ENCODE measurements around the gene NEU4. TPM values are rescaled to one million over a fixed set of nuclear protein-coding genes. Genes with fewer than 3 reads are reported as not detected.

NEU4 gene
- total and polyA plus RNA-seq, 2 donors (not counting 1 experiment from before 2014, with no cell fraction given), result not detected

DNA sequence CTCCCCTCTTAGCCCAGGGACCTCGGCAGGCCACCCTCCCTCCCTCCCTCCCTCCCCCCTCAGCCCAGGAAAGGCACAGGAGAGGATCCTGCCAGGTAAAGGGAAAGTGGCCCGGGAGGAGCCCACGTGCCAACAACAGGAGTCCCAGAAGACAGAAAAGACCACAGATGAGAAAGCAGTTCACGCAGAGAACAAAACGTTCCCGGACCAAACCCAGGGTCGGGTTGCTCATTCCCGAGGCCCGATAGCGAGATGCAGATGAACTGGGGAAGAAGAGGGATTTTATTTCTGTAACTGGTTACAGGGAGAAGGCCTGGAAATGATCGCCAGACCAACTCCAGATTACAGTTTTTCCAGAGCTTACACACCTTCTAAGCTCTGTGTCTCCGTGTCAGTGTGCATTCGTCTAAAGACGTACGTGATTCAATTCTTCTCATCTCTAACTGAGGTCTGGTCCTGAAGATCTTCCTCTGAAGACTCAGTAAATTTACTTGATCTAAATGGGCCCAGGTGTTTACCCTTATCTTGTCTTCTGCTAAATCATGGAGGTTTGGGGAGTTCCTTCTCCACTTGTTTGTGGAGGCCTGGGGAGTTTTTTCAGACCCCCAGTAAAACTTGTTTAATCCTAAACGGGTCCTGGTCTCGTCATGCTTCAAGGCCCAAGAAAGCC is 807 bp upstream of the NEU4 start:
- Histone ChIP-seq H3K9me3 (ENCODE audit: control insufficient read depth, insufficient read depth, low read depth, low read length) (no peaks in the 10 kb centered on the region), H3K4me1 (ENCODE audit: control insufficient read depth, extremely low read depth, insufficient read depth, low read length) (peaks cover 5% of the 10 kb centered on the region), H3K4me2 (ENCODE audit: extremely low read depth, insufficient read depth, low read length) (no peak overlapping the region), H3K36me3 (ENCODE audit: control insufficient read depth, insufficient read depth, low read length) (no peaks in the 10 kb centered on the region), H3K27ac (ENCODE audit: insufficient read depth, low read length) (no peak overlapping the region), H3K27me3 (ENCODE audit: control insufficient read depth, insufficient read depth, low read length) (no peaks in the 10 kb centered on the region), H3K4me3 (replicated peaks in 1 of 4; ENCODE audit: control extremely low read depth in 1 of 4, insufficient read depth in 1 of 4, low read depth in 3 of 4, low read length in 4 of 4) (no peak overlapping the region), H4K20me1 (ENCODE audit: control insufficient read depth, extremely low read depth, insufficient read depth, low read length) (no peaks in the 10 kb centered on the region), H3K9ac (ENCODE audit: insufficient read depth, low read length) (no peak overlapping the region), H2AFZ (ENCODE audit: low read length) (no peak overlapping the region), H3K79me2 (ENCODE audit: control insufficient read depth, insufficient read depth, low read length) (no peaks in the 10 kb centered on the region)
- no peak for TF ChIP-seq EZH2 (IDR thresholded peaks at IDR 0.05; ENCODE audit: low read length, missing control alignments)
- TF ChIP-seq, protein P1, sequence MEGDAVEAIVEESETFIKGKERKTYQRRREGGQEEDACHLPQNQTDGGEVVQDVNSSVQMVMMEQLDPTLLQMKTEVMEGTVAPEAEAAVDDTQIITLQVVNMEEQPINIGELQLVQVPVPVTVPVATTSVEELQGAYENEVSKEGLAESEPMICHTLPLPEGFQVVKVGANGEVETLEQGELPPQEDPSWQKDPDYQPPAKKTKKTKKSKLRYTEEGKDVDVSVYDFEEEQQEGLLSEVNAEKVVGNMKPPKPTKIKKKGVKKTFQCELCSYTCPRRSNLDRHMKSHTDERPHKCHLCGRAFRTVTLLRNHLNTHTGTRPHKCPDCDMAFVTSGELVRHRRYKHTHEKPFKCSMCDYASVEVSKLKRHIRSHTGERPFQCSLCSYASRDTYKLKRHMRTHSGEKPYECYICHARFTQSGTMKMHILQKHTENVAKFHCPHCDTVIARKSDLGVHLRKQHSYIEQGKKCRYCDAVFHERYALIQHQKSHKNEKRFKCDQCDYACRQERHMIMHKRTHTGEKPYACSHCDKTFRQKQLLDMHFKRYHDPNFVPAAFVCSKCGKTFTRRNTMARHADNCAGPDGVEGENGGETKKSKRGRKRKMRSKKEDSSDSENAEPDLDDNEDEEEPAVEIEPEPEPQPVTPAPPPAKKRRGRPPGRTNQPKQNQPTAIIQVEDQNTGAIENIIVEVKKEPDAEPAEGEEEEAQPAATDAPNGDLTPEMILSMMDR (conservative IDR thresholded peaks at IDR 0.05 in 1 of 2, IDR thresholded peaks at IDR 0.05 in 1 of 2; ENCODE audit: low read depth in 1 of 2, low read length in 2 of 2), result no peak
- DNase-seq (ENCODE audit: low read depth in 2 of 2), result no peak

- H3K9ac ChIP-seq (ENCODE audit: insufficient read depth, low read length), result no peak overlapping the region
- no peaks in the 10 kb centered on the region for H3K9me3 ChIP-seq (ENCODE audit: control insufficient read depth, insufficient read depth, low read depth, low read length)
- no peaks in the 10 kb centered on the region for H4K20me1 ChIP-seq (ENCODE audit: control insufficient read depth, extremely low read depth, insufficient read depth, low read length)
- no peak overlapping the region for H3K4me2 ChIP-seq (ENCODE audit: extremely low read depth, insufficient read depth, low read length)
- H2AFZ ChIP-seq (ENCODE audit: low read length), result no peak overlapping the region
- no peaks in the 10 kb centered on the region for H3K36me3 ChIP-seq (ENCODE audit: control insufficient read depth, insufficient read depth, low read length)
- no peaks in the 10 kb centered on the region for H3K27me3 ChIP-seq (ENCODE audit: control insufficient read depth, insufficient read depth, low read length)
- TF ChIP-seq EZH2 (IDR thresholded peaks at IDR 0.05; ENCODE audit: low read length, missing control alignments), result no peak
- DNase-seq (ENCODE audit: low read depth in 2 of 2), result no peak
- H3K79me2 ChIP-seq (ENCODE audit: control insufficient read depth, insufficient read depth, low read length), result no peaks in the 10 kb centered on the region
- peaks cover 2% of the 10 kb centered on the region for H3K4me1 ChIP-seq (ENCODE audit: control insufficient read depth, extremely low read depth, insufficient read depth, low read length)
- no peak overlapping the region for H3K27ac ChIP-seq (ENCODE audit: insufficient read depth, low read length)
- no peak overlapping the region for H3K4me3 ChIP-seq (replicated peaks in 1 of 4; ENCODE audit: control extremely low read depth in 1 of 4, insufficient read depth in 1 of 4, low read depth in 3 of 4, low read length in 4 of 4)
Observed at GRCh38 chr2:241809383-241810306, 652 bp downstream of the NEU4 start.

DNA sequence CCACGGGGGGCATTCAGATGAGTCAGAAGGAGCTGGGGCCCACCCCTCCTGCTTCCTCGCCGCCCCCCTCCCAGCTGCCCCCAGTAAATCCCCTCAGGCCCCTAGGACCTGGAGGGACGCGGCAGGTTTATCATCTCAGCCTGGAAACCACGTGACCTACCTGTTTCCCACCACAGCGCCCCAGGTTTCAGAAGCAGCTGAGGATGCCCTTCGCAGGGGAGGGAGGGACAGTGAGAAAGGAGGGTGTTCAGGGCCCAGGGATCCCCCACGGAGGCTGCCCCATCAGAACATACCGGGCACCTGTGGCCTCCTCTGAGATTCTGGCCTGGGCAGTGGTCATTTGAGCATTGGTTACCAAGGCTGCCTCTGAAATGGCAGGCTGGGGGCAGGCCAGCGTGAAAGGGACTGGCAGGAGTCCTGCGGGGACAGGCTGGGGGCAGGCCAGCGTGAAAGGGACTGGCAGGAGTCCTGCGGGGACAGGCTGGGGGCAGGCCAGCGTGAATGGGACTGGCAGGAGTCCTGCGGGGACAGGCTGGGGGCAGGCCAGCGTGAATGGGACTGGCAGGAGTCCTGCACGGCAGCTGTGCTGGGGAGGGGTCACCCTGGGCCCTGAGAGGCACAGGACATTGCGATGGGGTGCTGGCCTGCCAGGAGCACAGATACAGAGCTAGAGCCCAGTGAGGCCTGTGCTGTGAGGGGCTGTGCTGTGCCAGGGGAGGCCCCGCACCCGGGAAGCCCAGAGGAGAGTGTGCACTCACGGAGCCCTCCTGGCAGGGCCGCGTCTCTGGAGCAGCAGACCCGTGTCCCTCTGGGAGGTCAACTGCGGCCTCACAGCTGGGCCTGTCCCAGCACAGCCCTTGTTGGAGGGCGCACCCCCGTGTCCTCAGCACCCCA is 1.6 kb downstream of the NEU4 start:
- H3K79me2 ChIP-seq (ENCODE audit: control insufficient read depth, insufficient read depth, low read length), result no peaks in the 10 kb centered on the region
- no peak for DNase-seq (ENCODE audit: low read depth in 2 of 2)
- no peak overlapping the region for H3K4me3 ChIP-seq (replicated peaks in 1 of 4; ENCODE audit: control extremely low read depth in 1 of 4, insufficient read depth in 1 of 4, low read depth in 3 of 4, low read length in 4 of 4)
- no peaks in the 10 kb centered on the region for H3K27me3 ChIP-seq (ENCODE audit: control insufficient read depth, insufficient read depth, low read length)
- H2AFZ ChIP-seq (ENCODE audit: low read length), result no peak overlapping the region
- no peaks in the 10 kb centered on the region for H3K36me3 ChIP-seq (ENCODE audit: control insufficient read depth, insufficient read depth, low read length)
- no peak overlapping the region for H3K9ac ChIP-seq (ENCODE audit: insufficient read depth, low read length)
- no peak overlapping the region for H3K27ac ChIP-seq (ENCODE audit: insufficient read depth, low read length)
- H3K4me1 ChIP-seq (ENCODE audit: control insufficient read depth, extremely low read depth, insufficient read depth, low read length), result no peaks in the 10 kb centered on the region
- H4K20me1 ChIP-seq (ENCODE audit: control insufficient read depth, extremely low read depth, insufficient read depth, low read length), result no peaks in the 10 kb centered on the region
- H3K4me2 ChIP-seq (ENCODE audit: extremely low read depth, insufficient read depth, low read length), result no peak overlapping the region
- H3K9me3 ChIP-seq (ENCODE audit: control insufficient read depth, insufficient read depth, low read depth, low read length), result no peaks in the 10 kb centered on the region
- TF ChIP-seq, protein P1 (conservative IDR thresholded peaks at IDR 0.05 in 1 of 2, IDR thresholded peaks at IDR 0.05 in 1 of 2; ENCODE audit: low read depth in 1 of 2, low read length in 2 of 2), result no peak
- TF ChIP-seq EZH2 (IDR thresholded peaks at IDR 0.05; ENCODE audit: low read length, missing control alignments), result no peak
